ENCODE data around the gene TRPV3.

TRPV3 gene

DNA sequence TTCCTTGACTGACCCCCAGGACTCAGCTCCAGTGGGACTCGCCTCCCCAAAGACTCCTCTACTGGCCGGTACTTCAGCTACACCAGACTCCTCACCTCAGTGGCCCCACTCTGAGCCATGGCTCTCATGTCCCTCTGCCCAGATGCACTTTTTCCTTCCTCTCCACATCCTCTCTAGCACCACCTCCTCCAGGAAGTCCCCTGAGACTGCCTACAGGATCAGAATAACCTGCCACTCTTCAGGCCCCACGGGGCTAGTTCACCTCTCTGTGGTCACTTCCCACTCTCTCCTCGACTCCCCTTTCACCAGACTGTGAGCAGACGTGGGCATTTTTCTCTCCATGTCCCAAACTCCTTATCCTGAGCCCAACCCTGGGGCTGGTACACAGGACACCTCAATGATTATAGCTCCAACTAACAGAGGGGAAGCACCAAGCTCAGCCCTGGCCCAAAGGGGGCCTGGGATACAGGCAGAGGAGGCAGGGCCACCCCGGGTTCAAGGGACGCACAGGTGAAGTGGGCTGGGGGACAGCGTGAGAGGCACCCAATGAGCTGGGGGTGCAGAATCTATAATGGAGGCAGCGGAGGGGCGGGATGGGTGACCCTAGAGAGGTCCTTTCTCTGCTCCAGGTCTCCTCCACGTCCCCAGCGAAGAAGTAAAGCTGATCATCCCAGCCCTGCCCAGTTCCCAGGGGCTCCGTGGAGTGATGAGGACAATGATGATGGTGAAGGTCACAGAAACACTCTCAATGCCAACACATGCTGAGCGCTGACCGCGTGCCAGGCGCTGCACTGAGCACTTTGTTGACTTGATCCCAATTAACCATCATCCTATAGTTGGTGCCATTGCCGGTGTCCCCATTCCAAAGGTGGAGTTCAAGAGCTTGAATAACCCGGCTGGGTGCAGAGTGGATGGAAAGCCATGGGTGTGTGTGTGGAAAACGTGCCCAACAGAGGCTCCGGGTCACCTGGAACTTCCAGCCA lies 3.9 kb downstream of the TRPV3 start:
- Histone ChIP-seq H3K36me3 (ENCODE audit: insufficient read depth, insufficient read length, low read length) (no peaks in the 10 kb centered on the region), H3K4me3 (ENCODE audit: insufficient read length, low read depth) (no peak overlapping the region), H3K27me3 (ENCODE audit: insufficient read depth, insufficient read length) (no peaks in the 10 kb centered on the region), H3K4me1 (ENCODE audit: insufficient read depth, insufficient read length) (peaks cover 3% of the 10 kb centered on the region), H3K9me3 (ENCODE audit: insufficient read depth, low read length) (no peaks in the 10 kb centered on the region), H3K9ac (ENCODE audit: insufficient read length, low read depth) (no peak overlapping the region)
- TF ChIP-seq YY1 (IDR thresholded peaks at IDR 0.05; ENCODE audit: insufficient read depth, insufficient read length) (no peak), ZNF274 (IDR thresholded peaks at IDR 0.05; ENCODE audit: low read depth, low read length) (no peak), SUZ12 (IDR thresholded peaks at IDR 0.05; ENCODE audit: extremely low read depth, insufficient read depth, insufficient read length) (no peak)
- DNase-seq (ENCODE audit: low read depth, low spot score), result no peak

DNA sequence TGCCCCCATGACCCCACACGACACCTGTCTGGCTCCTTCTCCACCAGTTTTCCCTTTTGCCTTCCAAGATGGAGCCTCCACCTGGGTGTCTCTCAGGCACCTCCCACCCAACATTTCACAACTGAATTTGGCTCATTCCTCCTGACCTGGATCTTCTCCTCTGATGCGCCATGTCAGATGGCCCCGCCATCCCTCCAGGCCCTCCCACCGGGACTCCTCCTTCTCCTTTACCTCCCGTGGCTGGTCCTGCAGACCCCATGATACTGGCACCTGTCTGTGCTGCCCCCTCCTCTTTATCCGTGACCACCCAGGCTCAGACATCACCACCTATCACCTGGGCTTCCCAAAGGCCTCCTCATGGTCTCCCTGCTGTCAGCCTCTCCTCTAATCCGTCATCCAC lies 4.7 kb downstream of the TRPV3 start:
- no peak overlapping the region for H3K9ac ChIP-seq (ENCODE audit: insufficient read length, low read depth)
- TF ChIP-seq ZNF274 (IDR thresholded peaks at IDR 0.05; ENCODE audit: low read depth, low read length) (no peak), YY1 (IDR thresholded peaks at IDR 0.05; ENCODE audit: insufficient read depth, insufficient read length) (no peak), SUZ12 (IDR thresholded peaks at IDR 0.05; ENCODE audit: extremely low read depth, insufficient read depth, insufficient read length) (no peak)
- no peaks in the 10 kb centered on the region for H3K27me3 ChIP-seq (ENCODE audit: insufficient read depth, insufficient read length)
- no peaks in the 10 kb centered on the region for H3K4me1 ChIP-seq (ENCODE audit: insufficient read depth, insufficient read length)
- no peak overlapping the region for H3K4me3 ChIP-seq (ENCODE audit: insufficient read length, low read depth)
- no peaks in the 10 kb centered on the region for H3K36me3 ChIP-seq (ENCODE audit: insufficient read depth, insufficient read length, low read length)
- DNase-seq (ENCODE audit: low read depth, low spot score), result no peak
- H3K9me3 ChIP-seq (ENCODE audit: insufficient read depth, low read length), result no peaks in the 10 kb centered on the region

DNA sequence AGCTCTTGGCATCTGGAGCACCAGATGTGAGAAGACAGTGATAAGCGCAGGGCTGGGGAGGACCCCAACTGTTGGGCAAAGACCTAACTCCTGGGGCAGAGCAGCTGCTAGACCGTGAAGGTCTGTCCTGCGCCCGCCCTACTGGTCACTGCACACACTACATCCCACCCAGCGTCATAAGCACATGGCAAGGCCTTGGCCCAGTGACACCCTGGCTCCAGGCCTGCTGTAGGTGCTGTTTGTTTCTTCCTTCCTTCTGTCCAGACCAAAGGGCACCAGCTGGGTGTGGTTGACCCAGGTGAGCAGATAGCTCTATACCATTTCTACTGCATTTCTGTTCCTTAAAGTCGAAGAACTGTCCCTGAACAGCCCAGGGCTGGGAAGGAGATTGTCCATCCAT lies 6.4 kb downstream of the TRPV3 start:
- H3K9ac ChIP-seq (ENCODE audit: insufficient read length, low read depth), result no peak overlapping the region
- no peak for DNase-seq (ENCODE audit: low read depth, low spot score)
- H3K9me3 ChIP-seq (ENCODE audit: insufficient read depth, low read length), result no peaks in the 10 kb centered on the region
- no peaks in the 10 kb centered on the region for H3K36me3 ChIP-seq (ENCODE audit: insufficient read depth, insufficient read length, low read length)
- TF ChIP-seq YY1 (IDR thresholded peaks at IDR 0.05; ENCODE audit: insufficient read depth, insufficient read length) (no peak), SUZ12 (IDR thresholded peaks at IDR 0.05; ENCODE audit: extremely low read depth, insufficient read depth, insufficient read length) (no peak), ZNF274 (IDR thresholded peaks at IDR 0.05; ENCODE audit: low read depth, low read length) (no peak)
- no peaks in the 10 kb centered on the region for H3K27me3 ChIP-seq (ENCODE audit: insufficient read depth, insufficient read length)
- no peaks in the 10 kb centered on the region for H3K4me1 ChIP-seq (ENCODE audit: insufficient read depth, insufficient read length)
- H3K4me3 ChIP-seq (ENCODE audit: insufficient read length, low read depth), result no peak overlapping the region

DNA sequence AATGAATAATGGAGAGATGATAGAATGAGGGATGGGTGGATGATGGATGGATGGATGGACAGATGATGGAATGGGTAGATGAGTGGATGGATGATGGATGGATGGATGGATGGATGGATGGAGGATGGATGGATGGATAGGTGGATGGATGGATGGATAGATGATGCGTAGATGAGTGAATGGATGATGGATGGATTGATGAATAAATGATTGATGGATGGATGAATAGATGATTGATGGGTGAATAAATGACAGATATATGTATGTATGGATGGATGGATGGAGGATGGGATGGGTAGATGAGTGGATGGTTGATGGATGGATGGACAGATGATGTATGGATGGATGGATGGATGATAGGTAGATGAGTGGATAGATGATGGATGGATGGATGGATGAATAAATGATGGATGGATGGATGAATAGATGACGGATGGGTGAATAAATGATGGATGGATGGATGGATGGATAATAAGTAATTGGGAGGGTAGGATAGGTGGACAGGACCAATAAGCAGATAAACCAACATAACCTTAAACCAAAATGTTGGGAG lies 7.9 kb downstream of the TRPV3 start:
- no peak for DNase-seq (ENCODE audit: low read depth, low spot score)
- TF ChIP-seq SUZ12 (IDR thresholded peaks at IDR 0.05; ENCODE audit: extremely low read depth, insufficient read depth, insufficient read length), result no peak
- TF ChIP-seq ZNF274 (IDR thresholded peaks at IDR 0.05; ENCODE audit: low read depth, low read length), result no peak
- TF ChIP-seq YY1 (IDR thresholded peaks at IDR 0.05; ENCODE audit: insufficient read depth, insufficient read length), result no peak
- no peak overlapping the region for H3K4me3 ChIP-seq (ENCODE audit: insufficient read length, low read depth)
- H3K36me3 ChIP-seq (ENCODE audit: insufficient read depth, insufficient read length, low read length), result no peaks in the 10 kb centered on the region
- H3K9me3 ChIP-seq (ENCODE audit: insufficient read depth, low read length), result no peaks in the 10 kb centered on the region
- H3K27me3 ChIP-seq (ENCODE audit: insufficient read depth, insufficient read length), result no peaks in the 10 kb centered on the region
- H3K9ac ChIP-seq (ENCODE audit: insufficient read length, low read depth), result no peak overlapping the region
- no peaks in the 10 kb centered on the region for H3K4me1 ChIP-seq (ENCODE audit: insufficient read depth, insufficient read length)

DNA sequence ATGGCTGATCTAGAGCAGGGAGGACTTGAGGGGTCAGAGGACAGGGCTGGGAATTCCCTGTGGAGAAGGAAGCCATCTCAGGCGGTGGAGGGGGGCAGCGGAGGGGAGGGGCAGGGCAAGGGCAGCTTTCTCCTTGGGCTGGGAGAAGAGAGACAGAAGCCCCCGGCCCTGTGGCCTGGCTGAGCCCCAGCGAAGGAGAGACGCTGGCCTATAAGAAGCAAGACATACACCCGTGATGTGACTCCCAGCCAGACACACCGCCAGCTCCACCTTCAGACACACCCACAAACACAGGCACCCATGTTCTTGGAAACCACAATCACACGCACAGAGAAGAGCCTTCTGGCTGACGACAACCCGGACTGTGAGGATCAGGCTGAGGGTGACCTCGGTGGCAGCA lies 10.0 kb downstream of the TRPV3 start:
- Histone ChIP-seq H3K9ac (ENCODE audit: insufficient read length, low read depth) (no peak overlapping the region), H3K36me3 (ENCODE audit: insufficient read depth, insufficient read length, low read length) (no peaks in the 10 kb centered on the region), H3K4me1 (ENCODE audit: insufficient read depth, insufficient read length) (no peaks in the 10 kb centered on the region), H3K27me3 (ENCODE audit: insufficient read depth, insufficient read length) (no peaks in the 10 kb centered on the region), H3K9me3 (ENCODE audit: insufficient read depth, low read length) (no peaks in the 10 kb centered on the region), H3K4me3 (ENCODE audit: insufficient read length, low read depth) (no peak overlapping the region)
- no peak for DNase-seq (ENCODE audit: low read depth, low spot score)
- TF ChIP-seq SUZ12 (IDR thresholded peaks at IDR 0.05; ENCODE audit: extremely low read depth, insufficient read depth, insufficient read length), result no peak
- no peak for TF ChIP-seq YY1 (IDR thresholded peaks at IDR 0.05; ENCODE audit: insufficient read depth, insufficient read length)
- TF ChIP-seq ZNF274 (IDR thresholded peaks at IDR 0.05; ENCODE audit: low read depth, low read length), result no peak

DNA sequence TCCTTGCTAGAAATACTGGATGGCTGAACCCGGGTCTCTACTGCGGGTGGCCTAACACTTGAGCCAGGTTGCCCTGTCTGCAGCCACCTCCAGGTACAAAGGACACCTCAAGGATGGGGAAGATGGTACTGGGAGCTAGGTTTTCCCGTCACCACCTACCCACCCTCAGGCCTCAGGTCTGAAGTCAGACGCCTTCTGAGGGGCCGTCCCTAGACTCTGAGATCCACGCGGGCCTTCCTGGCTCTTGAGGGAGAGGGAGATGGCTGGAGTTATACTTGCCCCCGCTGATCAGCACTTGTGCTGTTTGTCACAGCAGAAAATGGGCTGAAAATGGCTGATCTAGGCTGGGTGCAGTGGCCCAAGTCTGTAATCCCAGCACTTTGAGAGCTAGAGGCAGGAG lies 10.6 kb downstream of the TRPV3 start:
- Histone ChIP-seq H3K27me3 (ENCODE audit: insufficient read depth, insufficient read length) (no peaks in the 10 kb centered on the region), H3K9me3 (ENCODE audit: insufficient read depth, low read length) (no peaks in the 10 kb centered on the region), H3K36me3 (ENCODE audit: insufficient read depth, insufficient read length, low read length) (no peaks in the 10 kb centered on the region), H3K4me3 (ENCODE audit: insufficient read length, low read depth) (no peak overlapping the region), H3K9ac (ENCODE audit: insufficient read length, low read depth) (no peak overlapping the region), H3K4me1 (ENCODE audit: insufficient read depth, insufficient read length) (no peaks in the 10 kb centered on the region)
- no peak for TF ChIP-seq ZNF274 (IDR thresholded peaks at IDR 0.05; ENCODE audit: low read depth, low read length)
- TF ChIP-seq SUZ12 (IDR thresholded peaks at IDR 0.05; ENCODE audit: extremely low read depth, insufficient read depth, insufficient read length), result no peak
- no peak for TF ChIP-seq YY1 (IDR thresholded peaks at IDR 0.05; ENCODE audit: insufficient read depth, insufficient read length)
- no peak for DNase-seq (ENCODE audit: low read depth, low spot score)

DNA sequence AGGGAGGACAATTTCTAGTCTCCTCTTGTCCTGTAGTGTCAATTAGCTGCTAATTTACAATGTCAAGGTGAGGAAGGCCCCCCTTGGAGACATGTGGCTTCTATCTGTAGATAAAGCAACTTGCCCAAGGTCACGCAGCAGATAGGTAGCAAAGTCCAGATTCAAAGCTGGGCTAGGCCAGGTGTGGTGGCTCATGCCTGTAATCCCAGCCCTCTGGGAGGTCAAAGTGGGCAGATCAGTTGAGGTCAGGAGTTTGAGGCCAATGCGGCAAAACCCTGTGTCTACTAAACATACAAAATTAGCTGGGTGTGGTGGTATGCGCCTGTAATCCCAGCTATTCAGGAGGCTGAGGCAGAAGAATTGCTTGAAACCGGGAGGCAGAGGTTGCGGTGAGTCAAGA lies 11.1 kb downstream of the TRPV3 start:
- Histone ChIP-seq H3K4me1 (ENCODE audit: insufficient read depth, insufficient read length) (no peaks in the 10 kb centered on the region), H3K36me3 (ENCODE audit: insufficient read depth, insufficient read length, low read length) (no peaks in the 10 kb centered on the region), H3K27me3 (ENCODE audit: insufficient read depth, insufficient read length) (no peaks in the 10 kb centered on the region), H3K4me3 (ENCODE audit: insufficient read length, low read depth) (no peak overlapping the region), H3K9me3 (ENCODE audit: insufficient read depth, low read length) (no peaks in the 10 kb centered on the region), H3K9ac (ENCODE audit: insufficient read length, low read depth) (no peak overlapping the region)
- TF ChIP-seq ZNF274 (IDR thresholded peaks at IDR 0.05; ENCODE audit: low read depth, low read length), result no peak
- TF ChIP-seq SUZ12 (IDR thresholded peaks at IDR 0.05; ENCODE audit: extremely low read depth, insufficient read depth, insufficient read length), result no peak
- TF ChIP-seq YY1 (IDR thresholded peaks at IDR 0.05; ENCODE audit: insufficient read depth, insufficient read length), result no peak
- no peak for DNase-seq (ENCODE audit: low read depth, low spot score)

Measured in NT2/D1 (cell line).